Hepatocyte (in vitro differentiated cells): ENCODE data around the gene FKBP1B.
"Not testable (repeated sequence)": the region's sequence is repeated elsewhere in the genome, so short reads cannot be mapped to it uniquely, and the experiment has no call there.

ENCODE experiments used
- EZH2 ChIP-seq: fragments of 200-600 bp; sonication (generic); IDR thresholded peaks from 2 replicates; pipeline ENCODE4 v1.6.1; 2016; ENCODE audit warnings: antibody characterized with exemption, mild to moderate bottlenecking, borderline replicate concordance
- TF ChIP-seq, protein P1 (sequence below): fragments of 200-600 bp; sonication (generic); IDR thresholded peaks from 2 replicates; pipeline ENCODE4 v1.5.1; 2016; ENCODE audit warnings: antibody characterized with exemption, mild to moderate bottlenecking; ENCODE audit not compliant: poor library complexity

DNA sequence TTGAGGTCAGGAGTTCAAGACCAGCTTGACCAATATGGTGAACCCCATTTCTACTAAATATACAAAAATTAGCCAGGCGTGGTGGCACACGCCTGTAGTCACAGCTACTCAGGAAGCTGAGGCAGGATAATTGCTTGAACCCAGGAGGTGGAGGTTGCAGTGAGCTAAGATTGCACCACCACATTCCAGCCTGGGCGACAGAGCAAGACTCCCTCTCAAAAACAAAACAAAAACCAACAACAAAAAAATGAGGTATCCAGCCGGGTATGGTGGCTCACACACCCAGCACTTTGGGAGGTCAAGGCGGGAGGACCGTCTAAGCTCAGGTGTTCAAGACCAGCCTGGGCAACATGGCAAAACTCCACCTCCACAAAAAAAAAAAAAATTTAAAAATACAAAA lies 34.6 kb upstream of the FKBP1B start:
- TF ChIP-seq, protein P1, sequence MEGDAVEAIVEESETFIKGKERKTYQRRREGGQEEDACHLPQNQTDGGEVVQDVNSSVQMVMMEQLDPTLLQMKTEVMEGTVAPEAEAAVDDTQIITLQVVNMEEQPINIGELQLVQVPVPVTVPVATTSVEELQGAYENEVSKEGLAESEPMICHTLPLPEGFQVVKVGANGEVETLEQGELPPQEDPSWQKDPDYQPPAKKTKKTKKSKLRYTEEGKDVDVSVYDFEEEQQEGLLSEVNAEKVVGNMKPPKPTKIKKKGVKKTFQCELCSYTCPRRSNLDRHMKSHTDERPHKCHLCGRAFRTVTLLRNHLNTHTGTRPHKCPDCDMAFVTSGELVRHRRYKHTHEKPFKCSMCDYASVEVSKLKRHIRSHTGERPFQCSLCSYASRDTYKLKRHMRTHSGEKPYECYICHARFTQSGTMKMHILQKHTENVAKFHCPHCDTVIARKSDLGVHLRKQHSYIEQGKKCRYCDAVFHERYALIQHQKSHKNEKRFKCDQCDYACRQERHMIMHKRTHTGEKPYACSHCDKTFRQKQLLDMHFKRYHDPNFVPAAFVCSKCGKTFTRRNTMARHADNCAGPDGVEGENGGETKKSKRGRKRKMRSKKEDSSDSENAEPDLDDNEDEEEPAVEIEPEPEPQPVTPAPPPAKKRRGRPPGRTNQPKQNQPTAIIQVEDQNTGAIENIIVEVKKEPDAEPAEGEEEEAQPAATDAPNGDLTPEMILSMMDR = not testable (repeated sequence)
- TF ChIP-seq EZH2 = not testable (repeated sequence)
